HG03135 (cell line): ENCODE results near the gene MNS1.
A peak's percentile ranks its signal among the peaks of the same experiment; 100 is the strongest.
"Not testable (repeated sequence)": the region's sequence is repeated elsewhere in the genome, so short reads cannot be mapped to it uniquely, and the experiment has no call there.

ENCODE experiments used
- ATAC-seq: cut with Tn5 transposase; IDR thresholded peaks from one replicate; pipeline ENCODE4 v1.9.1; 2021; ENCODE audit warnings: mild to moderate bottlenecking, moderate library complexity; ENCODE audit not compliant: unreplicated experiment

MNS1 gene, protein sequence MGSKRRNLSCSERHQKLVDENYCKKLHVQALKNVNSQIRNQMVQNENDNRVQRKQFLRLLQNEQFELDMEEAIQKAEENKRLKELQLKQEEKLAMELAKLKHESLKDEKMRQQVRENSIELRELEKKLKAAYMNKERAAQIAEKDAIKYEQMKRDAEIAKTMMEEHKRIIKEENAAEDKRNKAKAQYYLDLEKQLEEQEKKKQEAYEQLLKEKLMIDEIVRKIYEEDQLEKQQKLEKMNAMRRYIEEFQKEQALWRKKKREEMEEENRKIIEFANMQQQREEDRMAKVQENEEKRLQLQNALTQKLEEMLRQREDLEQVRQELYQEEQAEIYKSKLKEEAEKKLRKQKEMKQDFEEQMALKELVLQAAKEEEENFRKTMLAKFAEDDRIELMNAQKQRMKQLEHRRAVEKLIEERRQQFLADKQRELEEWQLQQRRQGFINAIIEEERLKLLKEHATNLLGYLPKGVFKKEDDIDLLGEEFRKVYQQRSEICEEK

GRCh38 chr15:56464893-56465520, at the start of gene MNS1:
TSS of gene MNS1 (minus strand) at chr15:56465137. CDS start at chr15:56464972, 165 bp downstream.
- peak; percentile 98 for ATAC-seq

DNA sequence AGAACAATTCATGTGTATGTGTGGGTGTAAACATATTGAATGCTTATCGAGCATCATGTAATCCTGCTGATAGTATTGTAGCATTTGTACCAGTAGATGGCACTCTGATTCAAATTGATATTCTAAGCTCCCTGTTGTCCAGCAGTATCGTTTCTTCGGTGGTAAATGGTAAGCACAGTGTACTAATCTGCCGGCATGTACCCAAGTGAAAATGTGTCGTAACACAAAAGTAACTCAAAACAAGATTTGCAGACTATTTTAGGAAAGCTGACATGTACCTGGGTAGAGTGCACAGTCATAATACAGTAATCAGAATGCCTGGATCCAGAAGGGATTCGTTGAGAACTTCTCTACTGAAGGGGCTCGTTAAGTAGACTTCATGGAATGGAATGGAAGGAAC, 31.7 kb upstream of the MNS1 start:
- ATAC-seq: peak; percentile 62

DNA sequence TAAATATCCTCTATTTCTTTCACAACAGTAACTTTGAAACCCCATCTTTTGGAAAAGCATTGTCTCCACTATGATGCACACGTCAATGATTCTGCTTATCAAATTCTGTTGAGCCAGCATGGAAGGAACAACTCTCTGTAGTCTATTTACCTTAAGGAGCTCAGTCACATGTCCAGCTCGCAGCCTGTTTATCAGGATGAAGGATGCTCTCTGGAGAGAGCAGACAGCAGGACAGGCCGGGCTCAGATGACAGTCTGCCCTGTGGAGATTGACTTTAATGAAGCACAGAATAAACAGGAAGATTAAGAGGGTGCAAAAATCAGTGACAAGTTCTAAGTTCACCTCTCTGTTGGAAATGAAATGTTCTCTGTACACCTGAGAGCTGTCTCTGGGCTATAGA, 30.6 kb upstream of the MNS1 start:
- no peak for ATAC-seq

DNA sequence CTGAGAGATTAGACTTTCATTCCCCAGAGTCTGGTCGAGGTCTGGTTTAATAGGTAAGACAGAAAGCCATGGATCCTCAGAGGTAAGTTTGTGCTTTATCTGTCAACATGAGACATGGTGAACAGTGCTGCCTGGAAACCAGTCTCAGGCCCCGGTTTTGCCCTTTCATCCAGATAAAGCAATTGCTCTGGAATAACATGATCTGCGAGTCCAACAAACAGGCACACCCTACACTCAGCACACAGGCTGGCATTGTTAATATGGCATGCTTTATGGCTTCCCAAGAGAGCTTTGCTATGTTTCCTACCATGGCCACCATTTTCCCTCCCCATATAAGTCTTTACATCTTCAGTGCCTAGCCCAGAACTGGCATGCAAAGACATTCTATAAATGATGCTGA, 30.1 kb upstream of the MNS1 start:
- ATAC-seq: no peak

DNA sequence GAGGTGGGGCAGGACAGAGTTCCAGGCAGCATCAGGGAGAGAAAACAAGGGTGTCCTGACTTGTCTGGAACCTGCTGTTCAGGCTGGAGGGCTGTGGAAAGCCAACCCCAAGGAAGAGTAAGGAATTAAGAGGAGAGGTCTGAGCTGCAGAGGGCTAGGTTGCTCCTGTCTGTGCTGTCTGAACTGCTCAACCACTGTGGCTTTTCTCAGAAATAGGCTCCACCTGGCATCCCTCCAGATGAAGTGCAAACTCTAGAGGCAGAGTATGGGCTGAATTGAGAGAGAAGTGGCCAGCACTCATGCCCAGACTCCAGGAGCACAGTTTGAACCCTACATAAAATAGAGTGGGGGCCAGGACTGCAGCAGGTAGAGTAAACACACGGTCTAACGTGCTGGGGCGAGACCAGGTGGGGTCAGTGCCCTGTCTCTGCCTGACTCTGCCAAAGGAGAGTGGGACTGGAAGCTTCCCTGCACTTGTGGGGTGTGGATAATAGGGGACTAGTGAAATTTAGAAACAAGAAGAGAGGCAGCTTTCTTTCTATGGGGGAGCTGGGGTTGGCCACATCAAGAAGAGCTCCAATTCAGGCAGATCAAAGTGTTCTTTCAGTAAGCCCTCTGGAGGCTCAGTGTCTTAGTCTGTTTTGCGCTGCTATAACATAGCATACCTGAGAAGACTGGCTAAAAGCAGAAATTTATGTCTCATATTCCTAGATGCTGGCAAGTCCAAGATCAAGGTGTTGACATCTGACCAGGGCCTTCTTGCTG, 28.0 kb upstream of the MNS1 start:
- ATAC-seq: no peak

DNA sequence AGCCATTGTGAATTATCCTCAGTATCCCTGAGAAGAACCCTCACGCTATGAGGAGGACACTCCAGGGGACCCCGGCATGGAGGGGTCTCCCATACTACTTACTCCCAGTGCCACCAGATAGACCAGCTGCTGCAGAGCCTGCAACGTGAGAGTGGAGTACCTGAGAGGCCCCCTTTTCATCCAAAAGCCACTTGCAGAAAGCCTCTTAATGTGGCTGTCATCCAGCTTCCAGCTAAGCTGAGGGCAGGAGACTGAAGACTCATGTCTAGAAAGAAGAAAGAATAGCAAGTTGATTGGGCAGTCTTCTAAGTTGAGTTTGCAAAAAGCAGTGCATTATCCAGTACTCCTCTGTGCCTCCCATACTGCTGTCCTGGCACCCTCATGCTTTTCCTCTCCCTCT, 27.3 kb upstream of the MNS1 start:
- no peak for ATAC-seq

- ATAC-seq: no peak
These were observed 26.3 kb upstream of the MNS1 start for GRCh38 chr15:56491110-56491722.

- ATAC-seq: no peak
These were observed 25.5 kb upstream of the MNS1 start for GRCh38 chr15:56490461-56490860.

- ATAC-seq: not testable (repeated sequence)
These were observed 21.3 kb upstream of the MNS1 start for GRCh38 chr15:56486206-56486605.

DNA sequence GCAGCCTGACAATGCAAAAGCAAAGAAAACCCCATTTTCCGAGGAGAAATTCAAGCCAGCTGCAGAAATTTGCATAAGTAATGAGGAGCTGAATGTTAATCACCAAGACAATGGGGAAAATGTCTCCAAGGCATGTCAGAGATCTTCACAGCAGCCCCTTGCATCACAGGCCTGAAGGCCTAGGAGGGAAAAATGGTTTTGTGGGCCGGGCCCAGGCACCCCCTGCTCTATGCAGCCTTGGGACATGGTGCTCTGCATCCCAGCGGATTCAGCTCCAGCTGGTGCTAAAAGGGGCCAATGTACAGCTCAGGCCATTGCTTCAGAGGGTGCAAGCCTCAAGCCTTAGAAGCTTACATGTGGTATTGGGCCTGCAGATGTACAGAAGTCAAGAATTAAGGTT, 20.5 kb upstream of the MNS1 start:
- not testable (repeated sequence) for ATAC-seq

GRCh38 chr15:56484287-56484686, 19.4 kb upstream of the MNS1 start:
- ATAC-seq: no peak

- ATAC-seq: no peak
These were observed 10.4 kb upstream of the MNS1 start for GRCh38 chr15:56475351-56475750.

- no peak for ATAC-seq
These were observed 8.1 kb upstream of the MNS1 start for GRCh38 chr15:56473017-56473416.

DNA sequence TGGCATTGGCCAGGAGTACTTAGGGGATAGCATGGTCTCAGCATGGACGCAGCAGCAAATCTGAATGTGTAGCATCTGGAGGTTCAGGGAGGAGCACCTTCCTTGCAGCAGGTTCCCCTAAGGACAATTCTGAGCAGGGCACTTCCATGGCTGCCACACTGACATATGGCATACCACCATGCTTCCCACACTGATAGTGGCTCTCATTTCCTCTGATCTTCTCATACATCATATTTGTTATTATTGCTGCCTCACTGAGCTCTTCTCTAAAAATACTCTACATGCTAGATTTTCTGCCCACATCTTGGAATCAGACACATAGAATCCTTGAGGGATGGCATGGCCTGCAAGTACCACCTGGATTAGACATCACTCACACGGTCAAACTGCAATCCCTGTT, 7.3 kb upstream of the MNS1 start:
- no peak for ATAC-seq

GRCh38 chr15:56471440-56472069, 6.6 kb upstream of the MNS1 start:
- no peak for ATAC-seq

DNA sequence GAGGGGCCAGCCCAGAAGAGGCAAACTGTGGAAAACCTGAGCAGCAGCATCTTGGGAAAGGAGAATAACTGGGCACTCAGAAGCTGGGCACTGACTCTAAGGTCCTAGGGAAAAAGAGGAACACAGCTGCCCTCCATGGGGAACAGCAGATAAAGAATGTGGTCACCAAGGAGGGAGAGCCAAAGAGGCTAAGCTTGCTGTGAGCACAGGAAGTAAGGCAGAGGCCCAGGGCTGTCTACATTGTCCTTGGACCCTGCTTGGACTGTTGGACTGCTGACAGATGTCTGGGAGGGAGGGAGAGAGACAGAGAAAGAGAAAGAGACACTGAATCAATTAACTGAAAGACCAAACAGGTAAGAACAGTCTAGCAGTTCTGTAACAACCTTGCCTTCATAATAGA, 4.5 kb upstream of the MNS1 start:
- no peak for ATAC-seq

GRCh38 chr15:56468401-56468800, 3.5 kb upstream of the MNS1 start:
- ATAC-seq: peak; percentile 49

- no peak for ATAC-seq
These were observed 2.7 kb upstream of the MNS1 start for GRCh38 chr15:56467616-56468015.

DNA sequence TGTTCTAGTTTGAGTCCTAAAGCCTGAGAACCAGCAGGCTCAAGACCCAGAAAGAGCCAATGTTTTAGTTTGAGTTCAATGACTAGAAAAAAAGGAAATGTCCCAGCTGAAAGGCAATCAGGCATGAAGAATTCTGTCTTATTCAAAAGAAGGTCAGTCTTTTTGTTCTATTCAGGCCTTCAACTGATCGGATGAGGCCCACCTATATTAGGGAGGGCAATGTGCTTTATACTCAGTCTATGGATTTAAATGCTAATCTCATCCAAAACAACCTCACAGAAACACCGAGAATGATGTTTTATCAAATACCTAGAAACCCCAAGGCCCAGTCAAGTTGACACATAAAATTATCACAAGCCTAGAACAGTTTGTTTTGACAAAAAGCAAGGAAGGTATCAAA, 4.0 kb downstream of the MNS1 start:
- no peak for ATAC-seq

DNA sequence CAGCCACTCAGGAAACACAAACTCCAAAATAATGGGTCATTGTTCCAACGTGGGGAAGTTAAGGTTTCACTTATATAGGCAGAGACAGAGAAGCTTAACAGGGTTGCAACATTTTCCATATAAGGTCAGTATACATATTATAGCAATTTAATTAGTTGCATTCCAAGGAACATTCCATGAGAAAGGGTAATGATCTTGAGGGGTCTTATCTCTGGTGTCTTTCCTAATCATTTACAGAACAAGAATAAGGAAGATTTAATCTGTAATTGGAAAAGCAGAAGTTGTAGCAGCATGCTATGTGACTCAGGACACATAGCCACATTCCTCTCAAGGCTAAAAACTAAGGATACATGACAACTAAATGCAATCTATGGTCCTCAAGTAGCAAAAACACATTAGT, 4.9 kb downstream of the MNS1 start:
- no peak for ATAC-seq

DNA sequence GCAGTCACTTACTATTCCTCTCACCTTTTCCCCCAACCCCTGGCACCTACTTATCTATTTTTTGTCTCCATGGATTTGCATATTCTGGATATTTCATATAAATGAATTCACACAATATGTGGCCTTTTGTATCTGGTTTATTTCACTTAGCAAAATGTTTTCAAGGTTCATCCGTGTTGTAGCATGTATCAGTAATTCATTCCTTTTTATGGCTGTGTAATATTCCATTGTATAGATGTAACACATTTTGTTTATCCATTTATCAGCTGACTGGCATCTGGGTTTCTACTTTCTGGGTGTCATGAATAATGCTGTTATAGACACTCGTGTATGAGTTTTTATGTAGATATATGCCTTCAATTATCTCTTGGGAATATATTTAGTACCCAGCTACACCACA, 5.8 kb downstream of the MNS1 start:
- no peak for ATAC-seq
